B cell (primary cell): ENCODE data around the gene B4GALNT1. TPM values are rescaled to one million over a fixed set of nuclear protein-coding genes. Genes with fewer than 3 reads are reported as not detected.

ENCODE experiments used
- ATAC-seq: fragments of 200-7000 bp; cut with Tn5 transposase; one replicate; pipeline ENCODE4 v1.10.0; 2021; ENCODE audit warnings: low read depth, mild to moderate bottlenecking, moderate number of reproducible peaks, moderate library complexity
- CTCF ChIA-PET: fragments of 350-600 bp; sonication (Branson Sonifier 250); formaldehyde crosslinking; loops from one replicate; lab custom pipeline; 2021; ENCODE audit warnings: antibody characterized with exemption, inconsistent platforms; lab: Charles Lee
- POLR2A ChIA-PET: fragments of 350-600 bp; sonication (Branson Sonifier 250); formaldehyde crosslinking; loops from one replicate; lab custom pipeline; 2021; ENCODE audit warnings: antibody characterized with exemption; lab: Charles Lee
- DNase-seq: peaks from one replicate; pipeline ENCODE4 v3.0.0; 2013
- H2AFZ ChIP-seq: 2 replicates; pipeline ENCODE4 v1.6.1; 2012; ENCODE audit warnings: mild to moderate bottlenecking, low read depth, low read length; ENCODE audit not compliant: insufficient read depth, poor library complexity, severe bottlenecking
- H3K27ac ChIP-seq, 2 donors: 1 replicate in 1 of 2; 2 replicates in 1 of 2; pipeline ENCODE4 v1.5.1; 2012 to 2013; ENCODE audit warnings: low read length in 2 of 2, mild to moderate bottlenecking in 2 of 2, moderate library complexity in 1 of 2
- H3K27me3 ChIP-seq, 4 experiments: fragments of 200-600 bp in 1 of 4; sonication (generic) in 1 of 4; replicated peaks in 1 of 4; 1 replicate in 2 of 4; 2 replicates in 2 of 4; pipeline versions ENCODE4 v1.6.1 to v1.7.0; 2013 to 2016; ENCODE audit warnings: low read length in 3 of 4, mild to moderate bottlenecking in 2 of 4, mixed read lengths in 1 of 4, moderate library complexity in 1 of 4; ENCODE audit not compliant: insufficient read depth in 4 of 4, control insufficient read depth in 3 of 4; ENCODE audit errors: control extremely low read depth in 1 of 4
- H3K36me3 ChIP-seq, 2 experiments: replicated peaks in 1 of 2; 1 replicate in 1 of 2; 2 replicates in 1 of 2; pipeline versions ENCODE4 v1.6.1 to v1.7.1; 2013; ENCODE audit warnings: low read length in 1 of 2; ENCODE audit not compliant: insufficient read depth in 2 of 2, control insufficient read depth in 1 of 2; ENCODE audit errors: control extremely low read depth in 1 of 2, extremely low read depth in 1 of 2
- H3K4me1 ChIP-seq, 2 donors: fragments of 200-600 bp in 1 of 2; sonication (generic) in 1 of 2; 1 replicate in 1 of 2; 2 replicates in 1 of 2; pipeline versions ENCODE4 v1.5.1 to v1.6.1; 2013 to 2017; ENCODE audit warnings: low read length in 2 of 2; ENCODE audit not compliant: control insufficient read depth in 2 of 2, insufficient read depth in 2 of 2
- H3K4me2 ChIP-seq: replicated peaks from 2 replicates; pipeline ENCODE3; 2012; ENCODE audit warnings: mild to moderate bottlenecking, low read depth, low read length; ENCODE audit not compliant: poor library complexity, severe bottlenecking
- H3K4me3 ChIP-seq, 5 experiments: fragments of 200-600 bp in 1 of 5; sonication (generic) in 1 of 5; 1 replicate in 3 of 5; 2 replicates in 2 of 5; pipeline versions ENCODE4 v1.5.1 to v1.7.0; 2011 to 2016; ENCODE audit warnings: low read length in 4 of 5, mild to moderate bottlenecking in 4 of 5, low read depth in 2 of 5, control low read depth in 1 of 5, moderate library complexity in 1 of 5; ENCODE audit not compliant: insufficient read depth in 1 of 5; ENCODE audit errors: control extremely low read depth in 1 of 5, extremely low read depth in 1 of 5
- H3K79me2 ChIP-seq: fragments of 200-600 bp; sonication (generic); one replicate; pipeline ENCODE4 v1.6.0; 2016; ENCODE audit warnings: low read length; ENCODE audit not compliant: control insufficient read depth, insufficient read depth
- H3K9ac ChIP-seq: fragments of 200-600 bp; sonication (generic); 2 replicates; pipeline ENCODE4 v1.6.1; 2017; ENCODE audit warnings: mild to moderate bottlenecking, low read length, moderate library complexity
- H3K9me3 ChIP-seq, 3 donors: one replicate each; pipeline versions ENCODE4 v1.6.1 to v1.7.1; 2013; ENCODE audit warnings: low read length in 2 of 3; ENCODE audit not compliant: control insufficient read depth in 2 of 3, insufficient read depth in 1 of 3; ENCODE audit errors: control extremely low read depth in 1 of 3
- H4K20me1 ChIP-seq: 2 replicates; pipeline ENCODE4 v1.6.0; 2012; ENCODE audit warnings: mild to moderate bottlenecking, low read length; ENCODE audit not compliant: insufficient read depth, control insufficient read depth, poor library complexity, severe bottlenecking
- H3K27ac Mint-ChIP-seq: one replicate; pipeline ENCODE4 v1.8.0; 2021; ENCODE audit warnings: mixed read lengths
- H3K27me3 Mint-ChIP-seq: one replicate; pipeline ENCODE4 v1.8.0; 2021; ENCODE audit warnings: mixed read lengths
- H3K4me1 Mint-ChIP-seq: one replicate; pipeline ENCODE4 v1.8.0; 2021; ENCODE audit warnings: mixed read lengths
- H3K4me3 Mint-ChIP-seq: one replicate; pipeline ENCODE4 v1.8.0; 2021; ENCODE audit warnings: mixed read lengths
- H3K9me3 Mint-ChIP-seq: one replicate; pipeline ENCODE4 v1.8.0; 2022; ENCODE audit warnings: mixed read lengths; ENCODE audit not compliant: insufficient read depth
- CTCF ChIP-seq: fragments of 200-600 bp; IDR thresholded peaks from one replicate; pipeline ENCODE4 v1.8.0; 2022; ENCODE audit warnings: antibody characterized with exemption, mild to moderate bottlenecking
- EZH2 ChIP-seq: IDR thresholded peaks from 2 replicates; pipeline ENCODE4 v1.6.1; 2012; ENCODE audit warnings: borderline replicate concordance, low read depth, mild to moderate bottlenecking, moderate library complexity, low read length; ENCODE audit not compliant: insufficient read depth, poor library complexity, severe bottlenecking
- WGBS: methylation state at CpG from one replicate; pipeline ENCODE4 v1.1.5; 2013; ENCODE audit warnings: missing lambda C conversion rate; ENCODE audit not compliant: insufficient coverage; 5-methylcytosine and 5-hydroxymethylcytosine counted together
- intact Hi-C: fragments of 100-400 bp; cut with micrococcal nuclease; formaldehyde crosslinking; loops from one replicate; pipeline ENCODE4 v1.10.0; 2022
- polyA plus RNA-seq: library from polyadenylated mRNA; depleted of rRNA; stranded (reverse); fragments of >200 nt; gene quantifications from 2 replicates; pipeline ENCODE4 v1.2.3, GENCODE V29; 2012
- total RNA-seq, 2 donors: library from RNA; stranded (reverse); fragments of 120-200 nt in 1 of 2; gene quantifications; 1 replicate in 1 of 2; 2 replicates in 1 of 2; pipeline versions ENCODE4 v1.2.3 to v1.2.4, GENCODE V29; 2013 to 2022

The B4GALNT1 gene
- total and polyA plus RNA-seq, 2 donors (not counting 1 experiment from before 2014, with no cell fraction given): 0.04 to 0.22 TPM

- Histone ChIP-seq H3K9me3 (no peaks in the 10 kb centered on the region), H3K4me3 (no peak overlapping the region), H2AFZ (no peak overlapping the region), H3K4me2 (no peak overlapping the region), H3K9ac (no peak overlapping the region), H3K27ac (no peak overlapping the region), H4K20me1 (no peaks in the 10 kb centered on the region), H3K4me1 (peaks cover 0 to 3% of the 10 kb centered on the region in 2 donors), H3K36me3 (no peaks in the 10 kb centered on the region), H3K27me3 (peaks cover 0 to 53% (median 11%) of the 10 kb centered on the region in 4 experiments), H3K79me2 (no peaks in the 10 kb centered on the region)
- no peak overlapping the region for H3K27ac Mint-ChIP-seq
- TF ChIP-seq EZH2: no peak
- no peak for TF ChIP-seq CTCF
- no peak overlapping the region for H3K4me3 Mint-ChIP-seq
- no peaks in the 10 kb centered on the region for H3K9me3 Mint-ChIP-seq
- intact Hi-C loops: no loop called here
- peaks cover 10% of the 10 kb centered on the region for H3K27me3 Mint-ChIP-seq
- ATAC-seq (no peak), DNase-seq (no peak)
- ChIA-PET POLR2A (no interaction called here), CTCF (interaction anchor here (0.9 to 7.2 kb wide), 23 partner anchors 9 to 320 kb away, joined by 3 to 122 read pairs (median 7); partner anchors contain the start of genes ARHGEF25, B4GALNT1, OS9 and PIP4K2C)
- WGBS: no CpG with 5 or more reads among the region's 2 CpGs
- peaks cover 2% of the 10 kb centered on the region for H3K4me1 Mint-ChIP-seq
Measured at GRCh38 chr12:57584050-57584449, 49.0 kb downstream of the B4GALNT1 start.

- Histone ChIP-seq H3K27ac (no peak overlapping the region), H3K4me3 (no peak overlapping the region), H3K9ac (no peak overlapping the region), H3K4me2 (no peak overlapping the region), H4K20me1 (no peaks in the 10 kb centered on the region), H3K4me1 (peaks cover 0 to 3% of the 10 kb centered on the region in 2 donors), H3K27me3 (peaks cover 0 to 46% (median 10%) of the 10 kb centered on the region in 4 experiments), H3K36me3 (no peaks in the 10 kb centered on the region), H3K79me2 (no peaks in the 10 kb centered on the region), H2AFZ (no peak overlapping the region), H3K9me3 (no peaks in the 10 kb centered on the region)
- peak; percentile 88 for DNase-seq
- peaks cover 14% of the 10 kb centered on the region for H3K27me3 Mint-ChIP-seq
- ChIA-PET CTCF (interaction anchor here (0.6 to 7.2 kb wide), 31 partner anchors 10 to 321 kb away, joined by 3 to 122 read pairs (median 5); partner anchors contain the start of genes ARHGEF25, B4GALNT1, DCTN2 and OS9), POLR2A (interaction anchor here (0.6 to 1.0 kb wide), 2 partner anchors 36 to 104 kb away, joined by 3 read pairs; no protein-coding TSS in a partner anchor)
- intact Hi-C loops: loop anchor here (1.0 to 2.0 kb wide), 6 partner anchors 8 to 159 kb away; partner anchors contain the start of genes B4GALNT1, MBD6 and PIP4K2C
- TF ChIP-seq CTCF (peak; percentile 98), EZH2 (no peak)
- peak; percentile 100 for ATAC-seq
- 63% methylated on average over 10 of the region's 13 CpGs for WGBS
- peaks cover 2% of the 10 kb centered on the region for H3K4me1 Mint-ChIP-seq
- no peaks in the 10 kb centered on the region for H3K9me3 Mint-ChIP-seq
- H3K27ac Mint-ChIP-seq: no peak overlapping the region
- no peak overlapping the region for H3K4me3 Mint-ChIP-seq
Measured at GRCh38 chr12:57583008-57583831, 49.8 kb downstream of the B4GALNT1 start.
